HEK293 (cell line): ENCODE results near the gene ITGB3.

ENCODE experiments used
- ELK4 ChIP-seq: IDR thresholded peaks from 2 replicates; pipeline ENCODE4 v1.6.1; 2011; ENCODE audit warnings: mild to moderate bottlenecking, low read depth, low read length, borderline replicate concordance
- HOXA7 ChIP-seq: sonication (generic); formaldehyde crosslinking; IDR thresholded peaks from 2 replicates; pipeline ENCODE4 v1.8.1; 2022; ENCODE audit warnings: missing genetic modification reagents, borderline replicate concordance
- PBX3 ChIP-seq: sonication (generic); formaldehyde crosslinking; IDR thresholded peaks from 2 replicates; pipeline ENCODE4 v1.8.1; 2022; ENCODE audit warnings: mild to moderate bottlenecking, moderate library complexity, missing genetic modification reagents
- PRDM6 ChIP-seq: fragments of 450-650 bp; formaldehyde crosslinking; IDR thresholded peaks from 2 replicates; pipeline ENCODE4 v1.5.1; 2017; ENCODE audit warnings: missing biosample characterization, missing genetic modification characterization
- SCRT2 ChIP-seq: fragments of 450-650 bp; formaldehyde crosslinking; IDR thresholded peaks from 2 replicates; pipeline ENCODE4 v1.5.1; 2016; ENCODE audit warnings: missing biosample characterization, missing genetic modification characterization
- TCF7L2 ChIP-seq: IDR thresholded peaks from 2 replicates; pipeline ENCODE4 v1.6.1; 2011; ENCODE audit warnings: low read depth, mild to moderate bottlenecking, inconsistent platforms, low read length, moderate library complexity, borderline replicate concordance
- TRIM28 ChIP-seq: IDR thresholded peaks from 2 replicates; pipeline ENCODE4 v1.6.1; 2011; ENCODE audit warnings: low read length, control low read depth, borderline replicate concordance
- ZBTB20 ChIP-seq: fragments of 450-650 bp; formaldehyde crosslinking; IDR thresholded peaks from 2 replicates; pipeline ENCODE4 v1.5.1; 2016; ENCODE audit warnings: missing biosample characterization, missing genetic modification characterization
- ZFP3 ChIP-seq: fragments of 450-650 bp; formaldehyde crosslinking; IDR thresholded peaks from 2 replicates; pipeline ENCODE4 v1.5.1; 2016; ENCODE audit warnings: low read depth, missing biosample characterization, missing genetic modification characterization
- ZFP69B ChIP-seq: fragments of 450-650 bp; formaldehyde crosslinking; IDR thresholded peaks from 2 replicates; pipeline ENCODE4 v1.5.1; 2016; ENCODE audit warnings: missing biosample characterization, missing genetic modification characterization
- ZNF114 ChIP-seq: fragments of 450-650 bp; formaldehyde crosslinking; IDR thresholded peaks from 2 replicates; pipeline ENCODE4 v1.5.0; 2017; ENCODE audit warnings: missing biosample characterization, missing genetic modification characterization
- ZNF132 ChIP-seq: fragments of 450-650 bp; formaldehyde crosslinking; IDR thresholded peaks from 2 replicates; pipeline ENCODE4 v1.5.1; 2017; ENCODE audit warnings: missing biosample characterization, missing genetic modification characterization, borderline replicate concordance
- ZNF138 ChIP-seq: fragments of 450-650 bp; formaldehyde crosslinking; IDR thresholded peaks from 2 replicates; pipeline ENCODE4 v1.5.1; 2016; ENCODE audit warnings: missing biosample characterization, missing genetic modification characterization, borderline replicate concordance
- ZNF155 ChIP-seq: fragments of 450-650 bp; formaldehyde crosslinking; IDR thresholded peaks from 2 replicates; pipeline ENCODE4 v1.5.1; 2016; ENCODE audit warnings: missing biosample characterization, missing genetic modification characterization
- ZNF169 ChIP-seq: fragments of 450-650 bp; formaldehyde crosslinking; IDR thresholded peaks from 2 replicates; pipeline ENCODE4 v1.5.1; 2016; ENCODE audit warnings: missing biosample characterization, missing genetic modification characterization
- ZNF221 ChIP-seq: fragments of 450-650 bp; formaldehyde crosslinking; IDR thresholded peaks from 2 replicates; pipeline ENCODE4 v1.5.1; 2017; ENCODE audit warnings: missing biosample characterization, missing genetic modification characterization, borderline replicate concordance
- ZNF223 ChIP-seq: fragments of 450-650 bp; formaldehyde crosslinking; IDR thresholded peaks from 2 replicates; pipeline ENCODE4 v1.5.1; 2016; ENCODE audit warnings: missing biosample characterization, missing genetic modification characterization
- ZNF24 ChIP-seq: fragments of 450-650 bp; formaldehyde crosslinking; IDR thresholded peaks from 2 replicates; pipeline ENCODE4 v1.5.1; 2016; ENCODE audit warnings: missing biosample characterization, missing genetic modification characterization
- ZNF248 ChIP-seq: fragments of 450-650 bp; formaldehyde crosslinking; IDR thresholded peaks from 2 replicates; pipeline ENCODE4 v1.5.1; 2017; ENCODE audit warnings: missing biosample characterization, missing genetic modification characterization
- ZNF302 ChIP-seq: fragments of 450-650 bp; formaldehyde crosslinking; IDR thresholded peaks from 2 replicates; pipeline ENCODE4 v1.5.1; 2016; ENCODE audit warnings: missing biosample characterization, missing genetic modification characterization, low read depth
- ZNF366 ChIP-seq: fragments of 450-650 bp; formaldehyde crosslinking; conservative IDR thresholded peaks from 2 replicates; pipeline ENCODE4 v1.5.1; 2016; ENCODE audit warnings: missing biosample characterization, missing genetic modification characterization
- ZNF426 ChIP-seq: fragments of 450-650 bp; formaldehyde crosslinking; IDR thresholded peaks from 2 replicates; pipeline ENCODE4 v1.5.1; 2017; ENCODE audit warnings: missing biosample characterization, missing genetic modification characterization, mild to moderate bottlenecking, inconsistent platforms, moderate library complexity
- ZNF48 ChIP-seq: fragments of 450-650 bp; formaldehyde crosslinking; IDR thresholded peaks from 2 replicates; pipeline ENCODE4 v1.5.1; 2016; ENCODE audit warnings: missing biosample characterization, missing genetic modification characterization
- ZNF544 ChIP-seq: fragments of 450-650 bp; formaldehyde crosslinking; IDR thresholded peaks from 2 replicates; pipeline ENCODE4 v1.5.0; 2017; ENCODE audit warnings: missing biosample characterization, missing genetic modification characterization
- ZNF561 ChIP-seq: fragments of 450-650 bp; IDR thresholded peaks from 2 replicates; pipeline ENCODE4 v1.5.1; 2018; ENCODE audit warnings: missing biosample characterization, missing genetic modification characterization, borderline replicate concordance
- ZNF571 ChIP-seq: fragments of 450-650 bp; formaldehyde crosslinking; IDR thresholded peaks from 2 replicates; pipeline ENCODE4 v1.5.0; 2017; ENCODE audit warnings: missing biosample characterization, missing genetic modification characterization
- ZNF623 ChIP-seq: fragments of 450-650 bp; formaldehyde crosslinking; IDR thresholded peaks from 2 replicates; pipeline ENCODE4 v1.5.1; 2016; ENCODE audit warnings: missing biosample characterization, missing genetic modification characterization
- ZNF768 ChIP-seq: fragments of 450-650 bp; formaldehyde crosslinking; IDR thresholded peaks from 2 replicates; pipeline ENCODE4 v1.5.1; 2018; ENCODE audit warnings: missing biosample characterization, mild to moderate bottlenecking, missing genetic modification characterization
- ZNF785 ChIP-seq: fragments of 450-650 bp; formaldehyde crosslinking; IDR thresholded peaks from 2 replicates; pipeline ENCODE4 v1.5.1; 2016; ENCODE audit warnings: missing biosample characterization, missing genetic modification characterization
- ZNF843 ChIP-seq: fragments of 450-650 bp; formaldehyde crosslinking; IDR thresholded peaks from 2 replicates; pipeline ENCODE4 v1.5.1; 2016; ENCODE audit warnings: missing biosample characterization, missing genetic modification characterization
- ZSCAN23 ChIP-seq: fragments of 450-650 bp; formaldehyde crosslinking; IDR thresholded peaks from 2 replicates; pipeline ENCODE4 v1.5.1; 2016; ENCODE audit warnings: missing biosample characterization, missing genetic modification characterization
- TF ChIP-seq, protein P1 (sequence below): fragments of 450-650 bp; formaldehyde crosslinking; IDR thresholded peaks from 2 replicates; pipeline ENCODE4 v1.5.1; 2016; ENCODE audit warnings: missing biosample characterization, missing genetic modification characterization
- TF ChIP-seq, protein P2 (sequence below): fragments of 450-650 bp; formaldehyde crosslinking; IDR thresholded peaks from 2 replicates; pipeline ENCODE4 v1.5.1; 2016; ENCODE audit warnings: missing biosample characterization, missing genetic modification characterization, borderline replicate concordance

The ITGB3 gene

DNA sequence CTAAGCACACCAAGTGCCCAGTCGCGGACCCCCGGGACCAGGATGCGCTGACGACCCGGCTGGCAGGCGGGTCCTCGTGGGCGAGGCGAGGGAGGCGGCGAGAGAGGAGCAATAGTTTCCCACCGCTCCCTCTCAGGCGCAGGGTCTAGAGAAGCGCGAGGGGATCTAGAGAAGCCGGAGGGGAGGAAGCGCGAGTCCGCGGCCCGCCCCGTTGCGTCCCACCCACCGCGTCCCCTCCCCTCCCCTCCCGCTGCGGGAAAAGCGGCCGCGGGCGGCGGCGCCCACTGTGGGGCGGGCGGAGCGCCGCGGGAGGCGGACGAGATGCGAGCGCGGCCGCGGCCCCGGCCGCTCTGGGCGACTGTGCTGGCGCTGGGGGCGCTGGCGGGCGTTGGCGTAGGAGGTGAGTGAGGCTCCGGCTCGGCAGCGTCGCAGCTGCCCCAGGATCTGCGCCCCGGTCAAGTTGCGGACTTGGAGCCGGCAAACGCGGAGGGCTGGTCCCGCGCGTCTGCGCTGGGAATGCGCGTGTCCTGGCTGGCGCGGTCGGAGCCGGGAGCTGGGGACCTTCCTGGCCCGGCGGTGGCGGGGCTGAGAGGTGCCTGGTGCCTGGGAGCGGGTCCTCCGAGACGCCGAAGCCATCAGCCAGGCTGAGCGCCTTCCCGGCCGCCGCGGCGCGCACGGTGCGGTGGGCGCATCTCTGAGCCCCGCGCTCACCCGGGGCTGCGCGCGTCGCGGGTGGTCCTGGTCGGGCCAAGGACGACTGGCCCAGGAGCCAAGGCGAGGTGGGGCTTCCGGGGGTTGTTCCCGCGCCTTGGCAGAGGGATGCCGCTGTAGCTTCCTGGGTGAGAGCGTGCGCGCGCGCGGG lies at the start of gene ITGB3 (continued):
- TF ChIP-seq ZNF623 (tag by site-specific recombination), result no peak
- no peak for TF ChIP-seq SCRT2 (tag by site-specific recombination)
- TF ChIP-seq, protein P1, sequence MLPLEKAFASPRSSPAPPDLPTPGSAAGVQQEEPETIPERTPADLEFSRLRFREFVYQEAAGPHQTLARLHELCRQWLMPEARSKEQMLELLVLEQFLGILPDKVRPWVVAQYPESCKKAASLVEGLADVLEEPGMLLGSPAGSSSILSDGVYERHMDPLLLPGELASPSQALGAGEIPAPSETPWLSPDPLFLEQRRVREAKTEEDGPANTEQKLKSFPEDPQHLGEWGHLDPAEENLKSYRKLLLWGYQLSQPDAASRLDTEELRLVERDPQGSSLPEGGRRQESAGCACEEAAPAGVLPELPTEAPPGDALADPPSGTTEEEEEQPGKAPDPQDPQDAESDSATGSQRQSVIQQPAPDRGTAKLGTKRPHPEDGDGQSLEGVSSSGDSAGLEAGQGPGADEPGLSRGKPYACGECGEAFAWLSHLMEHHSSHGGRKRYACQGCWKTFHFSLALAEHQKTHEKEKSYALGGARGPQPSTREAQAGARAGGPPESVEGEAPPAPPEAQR, result no peak
- TF ChIP-seq ZNF302 (tag by site-specific recombination), result no peak
- TF ChIP-seq, protein P2, sequence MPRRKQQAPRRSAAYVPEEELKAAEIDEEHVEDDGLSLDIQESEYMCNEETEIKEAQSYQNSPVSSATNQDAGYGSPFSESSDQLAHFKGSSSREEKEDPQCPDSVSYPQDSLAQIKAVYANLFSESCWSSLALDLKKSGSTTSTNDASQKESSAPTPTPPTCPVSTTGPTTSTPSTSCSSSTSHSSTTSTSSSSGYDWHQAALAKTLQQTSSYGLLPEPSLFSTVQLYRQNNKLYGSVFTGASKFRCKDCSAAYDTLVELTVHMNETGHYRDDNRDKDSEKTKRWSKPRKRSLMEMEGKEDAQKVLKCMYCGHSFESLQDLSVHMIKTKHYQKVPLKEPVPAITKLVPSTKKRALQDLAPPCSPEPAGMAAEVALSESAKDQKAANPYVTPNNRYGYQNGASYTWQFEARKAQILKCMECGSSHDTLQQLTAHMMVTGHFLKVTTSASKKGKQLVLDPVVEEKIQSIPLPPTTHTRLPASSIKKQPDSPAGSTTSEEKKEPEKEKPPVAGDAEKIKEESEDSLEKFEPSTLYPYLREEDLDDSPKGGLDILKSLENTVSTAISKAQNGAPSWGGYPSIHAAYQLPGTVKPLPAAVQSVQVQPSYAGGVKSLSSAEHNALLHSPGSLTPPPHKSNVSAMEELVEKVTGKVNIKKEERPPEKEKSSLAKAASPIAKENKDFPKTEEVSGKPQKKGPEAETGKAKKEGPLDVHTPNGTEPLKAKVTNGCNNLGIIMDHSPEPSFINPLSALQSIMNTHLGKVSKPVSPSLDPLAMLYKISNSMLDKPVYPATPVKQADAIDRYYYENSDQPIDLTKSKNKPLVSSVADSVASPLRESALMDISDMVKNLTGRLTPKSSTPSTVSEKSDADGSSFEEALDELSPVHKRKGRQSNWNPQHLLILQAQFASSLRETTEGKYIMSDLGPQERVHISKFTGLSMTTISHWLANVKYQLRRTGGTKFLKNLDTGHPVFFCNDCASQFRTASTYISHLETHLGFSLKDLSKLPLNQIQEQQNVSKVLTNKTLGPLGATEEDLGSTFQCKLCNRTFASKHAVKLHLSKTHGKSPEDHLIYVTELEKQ, result no peak
- TF ChIP-seq ZNF24 (tag by site-specific recombination), result no peak
- no peak for TF ChIP-seq TRIM28
- no peak for TF ChIP-seq ZSCAN23 (tag by site-specific recombination)
- TF ChIP-seq PBX3 (CRISPR knock-in tag), result no peak
- no peak for TF ChIP-seq ZNF768 (tag by site-specific recombination)
- no peak for TF ChIP-seq ZNF138
- no peak for TF ChIP-seq ZNF366 (tag by site-specific recombination)
- no peak for TF ChIP-seq ZNF223 (tag by site-specific recombination)
- TF ChIP-seq ZFP3 (tag by site-specific recombination), result no peak
- no peak for TF ChIP-seq ZNF132 (tag by site-specific recombination)
- no peak for TF ChIP-seq ZNF114 (tag by site-specific recombination)
- TF ChIP-seq ZNF544 (tag by site-specific recombination), result no peak
- TF ChIP-seq ZFP69B, result no peak
- no peak; the same call in 1 of the 2 replicates for TF ChIP-seq ZNF785
- no peak for TF ChIP-seq ELK4
- no peak for TF ChIP-seq HOXA7
- TF ChIP-seq PRDM6, result no peak
- TF ChIP-seq ZNF426 (tag by site-specific recombination), result no peak
- no peak for TF ChIP-seq ZNF169
- no peak for TF ChIP-seq ZNF155 (tag by site-specific recombination)
- no peak for TF ChIP-seq ZNF48 (tag by site-specific recombination)
- TF ChIP-seq ZNF248 (tag by site-specific recombination), result no peak
- no peak for TF ChIP-seq ZNF561 (tag by site-specific recombination)
- TF ChIP-seq ZNF221 (tag by site-specific recombination), result no peak
- TF ChIP-seq TCF7L2, result no peak
- TF ChIP-seq ZNF571, result no peak
- no peak for TF ChIP-seq ZNF843 (tag by site-specific recombination)
- TF ChIP-seq ZBTB20 (tag by site-specific recombination), result peak; percentile 66
